H1 (cell line): Measurements from ENCODE around the gene GALNT7.

Experiments used
- EP300 ChIP-seq, 2 experiments: IDR thresholded peaks; 1 replicate in 1 of 2; 2 replicates in 1 of 2; pipeline ENCODE4 v1.6.1; 2011 to 2012; ENCODE audit warnings: low read depth in 2 of 2, low read length in 2 of 2, mild to moderate bottlenecking in 2 of 2, borderline replicate concordance in 1 of 2, inconsistent platforms in 1 of 2, moderate library complexity in 1 of 2
- RAD21 ChIP-seq, 2 experiments: IDR thresholded peaks in 1 of 2; conservative IDR thresholded peaks in 1 of 2; 2 replicates each; pipeline ENCODE4 v1.6.1; 2011; ENCODE audit warnings: low read depth in 2 of 2, low read length in 2 of 2, improper control_type of control experiment in 1 of 2, inconsistent platforms in 1 of 2, mild to moderate bottlenecking in 1 of 2, moderate library complexity in 1 of 2

GRCh38 chr4:173325007-173325736 lies 156.6 kb downstream of the GALNT7 start:
- TF ChIP-seq EP300 (IDR thresholded peaks at IDR 0.05; ENCODE audit: borderline replicate concordance in 1 of 2, low read depth in 2 of 2, low read length in 2 of 2) (no peak), RAD21 (IDR thresholded peaks at IDR 0.05 in 1 of 2, conservative IDR thresholded peaks at IDR 0.05 in 1 of 2; ENCODE audit: low read depth in 2 of 2, low read length in 2 of 2) (no peak)
